GM12878 (cell line): ENCODE measurements around the gene B3GAT2. TPM values are rescaled to one million over a fixed set of nuclear protein-coding genes. Genes with fewer than 3 reads are reported as not detected.

Source experiments
- ATAC-seq: fragments of 200-7000 bp; cut with Tn5 transposase; 3 replicates; pipeline ENCODE4 v1.9.1; 2020; ENCODE audit warnings: mild to moderate bottlenecking, moderate library complexity
- BruUV-seq: library from RNA; stranded (reverse); fragments of 400-500 nt; replicated peaks from 2 replicates; lab custom pipeline; 2021; lab: Mats Ljungman, UMichigan
- CTCF ChIA-PET: fragments of 300-600 bp; sonication (Branson Sonifier 250); formaldehyde crosslinking; extraction: SDS; loops from one replicate; lab custom pipeline; 2021; ENCODE audit warnings: inconsistent platforms; lab: Yijun Ruan, JAX
- POLR2A ChIA-PET: fragments of 350-600 bp; formaldehyde crosslinking; extraction: SDS; loops from one replicate; lab custom pipeline; 2021; ENCODE audit warnings: inconsistent platforms; lab: Charles Lee
- RAD21 ChIA-PET: fragments of 300-600 bp; sonication (Branson Sonifier 250); formaldehyde crosslinking; loops from one replicate; lab custom pipeline; 2023; ENCODE audit warnings: antibody characterized with exemption; ENCODE audit not compliant: unreplicated experiment; lab: Charles Lee
- SMC1A ChIA-PET: fragments of 300-600 bp; sonication (Branson Sonifier 250); formaldehyde crosslinking; loops from one replicate; lab custom pipeline; 2023; ENCODE audit not compliant: unreplicated experiment, uncharacterized antibody; lab: Charles Lee
- DNase-seq: peaks from one replicate; pipeline ENCODE4 v3.0.0-alpha.2; 2011; ENCODE audit warnings: low read depth, low spot score
- FAIRE-seq: peaks from 3 replicates; lab custom pipeline; 2011; peaks lifted over from hg19 to GRCh38; lab: Jason Lieb, UNC
- H2AFZ ChIP-seq: 2 replicates; pipeline ENCODE4 v1.6.0; 2011; ENCODE audit warnings: low read depth, low read length, control low read depth; ENCODE audit not compliant: control insufficient read depth
- H3K27ac ChIP-seq: 2 replicates; pipeline ENCODE4 v1.5.1; 2011; ENCODE audit warnings: control low read depth; ENCODE audit not compliant: control insufficient read depth, insufficient read depth
- H3K27me3 ChIP-seq, 2 experiments: replicated peaks in 1 of 2; 2 replicates each; pipeline versions ENCODE4 v1.6.0 to v1.6.1; 2011; ENCODE audit warnings: low read length in 1 of 2; ENCODE audit not compliant: control insufficient read depth in 2 of 2, insufficient read depth in 2 of 2
- H3K36me3 ChIP-seq, 2 experiments: 2 replicates each; pipeline ENCODE4 v1.5.1; 2011; ENCODE audit warnings: low read length in 1 of 2; ENCODE audit not compliant: control insufficient read depth in 2 of 2, insufficient read depth in 2 of 2
- H3K4me1 ChIP-seq: 2 replicates; pipeline ENCODE4 v1.6.1; 2011; ENCODE audit warnings: mild to moderate bottlenecking, low read length, moderate library complexity, mixed read lengths; ENCODE audit not compliant: control insufficient read depth, insufficient read depth
- H3K4me2 ChIP-seq: 2 replicates; pipeline ENCODE4 v1.6.0; 2011; ENCODE audit warnings: control low read depth; ENCODE audit not compliant: control insufficient read depth, insufficient read depth
- H3K4me3 ChIP-seq: fragments of 200-600 bp; sonication (generic); 2 replicates; pipeline ENCODE4 v1.5.1; 2016
- H3K79me2 ChIP-seq: 2 replicates; pipeline ENCODE4 v1.6.0; 2011; ENCODE audit warnings: low read length; ENCODE audit not compliant: control insufficient read depth, insufficient read depth
- H3K9ac ChIP-seq: 2 replicates; pipeline ENCODE4 v1.8.0; 2011; ENCODE audit warnings: low read length, control low read depth, mixed read lengths; ENCODE audit not compliant: control insufficient read depth, insufficient read depth
- H3K9me3 ChIP-seq: replicated peaks from 3 replicates; pipeline ENCODE4 v1.5.1; 2011; ENCODE audit warnings: mild to moderate bottlenecking, low read length; ENCODE audit not compliant: control insufficient read depth, insufficient read depth
- H4K20me1 ChIP-seq: 2 replicates; pipeline ENCODE4 v1.6.0; 2011; ENCODE audit not compliant: control insufficient read depth, insufficient read depth
- ATF3 ChIP-seq: IDR thresholded peaks from 2 replicates; pipeline ENCODE4 v1.6.1; 2011; ENCODE audit warnings: low read depth, mild to moderate bottlenecking, low read length, moderate library complexity, borderline replicate concordance; ENCODE audit errors: extremely low read depth
- CEBPZ ChIP-seq: fragments of 150-350 bp; IDR thresholded peaks from 2 replicates; pipeline ENCODE4 v1.6.1; 2016; ENCODE audit warnings: low read depth, low read length
- HDAC2 ChIP-seq: fragments of 200-600 bp; sonication (generic); IDR thresholded peaks from 2 replicates; pipeline ENCODE4 v1.6.1; 2017
- HDGF ChIP-seq: fragments of 450-650 bp; IDR thresholded peaks from 2 replicates; pipeline ENCODE4 v1.6.1; 2016; ENCODE audit warnings: antibody characterized with exemption
- MAX ChIP-seq: IDR thresholded peaks from 2 replicates; pipeline ENCODE4 v1.6.1; 2012; ENCODE audit warnings: low read depth, low read length, improper control_type of control experiment
- MXI1 ChIP-seq: fragments of 150-350 bp; IDR thresholded peaks from 2 replicates; pipeline ENCODE4 v1.6.1; 2011; ENCODE audit warnings: low read depth, mild to moderate bottlenecking, inconsistent platforms, low read length, improper control_type of control experiment
- NFYA ChIP-seq: IDR thresholded peaks from 2 replicates; pipeline ENCODE4 v1.6.1; 2011; ENCODE audit warnings: low read depth, mild to moderate bottlenecking, low read length, improper control_type of control experiment, borderline replicate concordance
- NFYB ChIP-seq: IDR thresholded peaks from 2 replicates; pipeline ENCODE4 v1.6.1; 2011; ENCODE audit warnings: low read depth, mild to moderate bottlenecking, low read length, improper control_type of control experiment, moderate library complexity; ENCODE audit not compliant: insufficient read depth
- PRDM15 ChIP-seq: fragments of 450-650 bp; formaldehyde crosslinking; IDR thresholded peaks from 2 replicates; pipeline ENCODE4 v1.4.0; 2020; ENCODE audit warnings: mild to moderate bottlenecking, moderate library complexity
- RFX5 ChIP-seq: IDR thresholded peaks from 2 replicates; pipeline ENCODE4 v1.6.1; 2011; ENCODE audit warnings: low read depth, low read length, improper control_type of control experiment
- STAT3 ChIP-seq: IDR thresholded peaks from 2 replicates; pipeline ENCODE4 v1.6.1; 2011; ENCODE audit warnings: low read depth, low read length, improper control_type of control experiment
- ZNF592 ChIP-seq: fragments of 450-650 bp; IDR thresholded peaks from 2 replicates; pipeline ENCODE4 v1.6.1; 2017; ENCODE audit warnings: mild to moderate bottlenecking, moderate library complexity
- ZNF622 ChIP-seq: fragments of 450-650 bp; IDR thresholded peaks from 2 replicates; pipeline ENCODE4 v1.6.1; 2017; ENCODE audit warnings: mild to moderate bottlenecking, inconsistent platforms
- WGBS: methylation state at CpG from one replicate; pipeline ENCODE4 v1.1.6; 2016; ENCODE audit warnings: low lambda C conversion rate; ENCODE audit not compliant: insufficient replicate concordance, insufficient coverage; ENCODE audit errors: missing lambda C conversion rate; 5-methylcytosine and 5-hydroxymethylcytosine counted together
- in situ Hi-C: fragments of 300-500 bp; cut with MboI; formaldehyde crosslinking; loops from 9 replicates; pipeline ENCODE4 v1.14.3; 2018; ENCODE audit warnings: mixed read lengths
- intact Hi-C: fragments of 100-400 bp; cut with micrococcal nuclease; formaldehyde crosslinking; loops from one replicate; pipeline ENCODE4 v1.14.2; 2022; ENCODE audit not compliant: unreplicated experiment
- polyA plus RNA-seq, 11 experiments: library from polyadenylated mRNA; depleted of rRNA in 4 of 11; unstranded in 6 of 11; stranded (reverse) in 5 of 11; fragments of >200 nt; fragmentation: Nextera tagmentation in 4 of 11; fragmentation: Illumina TruSeq in 1 of 11; extraction: Ambion mirVana in 4 of 11; extraction: Trizol in 1 of 11; gene quantifications; 1 replicate in 1 of 11; 2 replicates in 10 of 11; pipeline versions ENCODE4 v1.2.1 to v1.2.3, GENCODE V29; 2011 to 2016; ENCODE audit warnings: inconsistent platforms in 2 of 11, missing spikeins in 2 of 11, low read depth in 1 of 11
- total RNA-seq, 4 experiments: library from RNA; depleted of rRNA in 3 of 4; stranded (reverse); fragments of >200 nt in 3 of 4; fragmentation: Illumina TruSeq in 1 of 4; extraction: Trizol in 1 of 4; gene quantifications; 2 replicates each; pipeline versions ENCODE4 v1.2.1 to v1.2.3, GENCODE V29; 2013 to 2021

B3GAT2 gene
- total and polyA plus RNA-seq, 10 of the 15 experiments (the other 5 are each of a cell fraction or from before 2014, with no cell fraction given), result 0.04 to 1.2 (median 0.22) TPM; not detected in 5

GRCh38 chr6:70980727-70981126 lies 23.9 kb upstream of the B3GAT2 start:
- ATAC-seq (no peak), DNase-seq (no peak)
- BruUV-seq, result no TSS peak
- in situ Hi-C loops, result no loop called here
- no peaks in the 10 kb centered on the region for H4K20me1 ChIP-seq
- TF ChIP-seq MXI1 (no peak), HDAC2 (no peak), CEBPZ (no peak), RFX5 (no peak), ZNF622 (no peak), MAX (no peak), ZNF592 (no peak), PRDM15 (CRISPR knock-in tag) (no peak), NFYA (no peak), STAT3 (no peak), NFYB (no peak), ATF3 (no peak), HDGF (no peak)
- TF ChIP-seq, all 136 proteins: peak for 0
- Histone ChIP-seq H3K4me3 (no peak overlapping the region), H3K79me2 (no peaks in the 10 kb centered on the region), H3K4me2 (no peak overlapping the region), H3K9me3 (no peaks in the 10 kb centered on the region), H2AFZ (no peak overlapping the region), H3K4me1 (no peaks in the 10 kb centered on the region), H3K27me3 (no peaks in the 10 kb centered on the region), H3K36me3 (no peaks in the 10 kb centered on the region), H3K9ac (no peak overlapping the region), H3K27ac (no peak overlapping the region)
- intact Hi-C loops, result no loop called here
- POLR2A ChIA-PET, result no interaction called here
- FAIRE-seq, result no peak
- RAD21 ChIA-PET, result no interaction called here
- 26% methylated on average over 3 of the region's 4 CpGs for WGBS
- CTCF ChIA-PET, result no interaction called here
- SMC1A ChIA-PET, result interaction anchor here (0.7 kb wide), 1 partner anchor 61 kb away, joined by 3 read pairs; no protein-coding TSS in a partner anchor
